GM12878 (cell line): ENCODE data around the gene ITGB8. TPM values are rescaled to one million over a fixed set of nuclear protein-coding genes. Genes with fewer than 3 reads are reported as not detected.

Experiments used
- CREB1 ChIP-seq: IDR thresholded peaks from 2 replicates; pipeline ENCODE4 v1.6.1; 2012; ENCODE audit warnings: low read depth, mild to moderate bottlenecking, inconsistent platforms
- MTA2 ChIP-seq: fragments of 450-650 bp; IDR thresholded peaks from 2 replicates; pipeline ENCODE4 v1.6.1; 2016; ENCODE audit warnings: low read depth, mild to moderate bottlenecking, moderate library complexity
- NBN ChIP-seq: fragments of 450-650 bp; IDR thresholded peaks from 2 replicates; pipeline ENCODE4 v1.6.1; 2016
- NR2F1 ChIP-seq: fragments of 450-650 bp; conservative IDR thresholded peaks from 2 replicates; pipeline ENCODE4 v1.6.1; 2017; ENCODE audit warnings: mild to moderate bottlenecking
- POU2F2 ChIP-seq: IDR thresholded peaks from 3 replicates; pipeline ENCODE4 v1.6.1; 2011; ENCODE audit warnings: low read depth, mild to moderate bottlenecking, low read length, borderline replicate concordance
- RBBP5 ChIP-seq: fragments of 200-600 bp; sonication (generic); conservative IDR thresholded peaks from 2 replicates; pipeline ENCODE4 v1.6.1; 2016
- RFX5 ChIP-seq: IDR thresholded peaks from 2 replicates; pipeline ENCODE4 v1.6.1; 2011; ENCODE audit warnings: low read depth, low read length, improper control_type of control experiment
- RUNX3 ChIP-seq: IDR thresholded peaks from 2 replicates; pipeline ENCODE4 v1.6.1; 2012; ENCODE audit warnings: low read length, inconsistent platforms
- SMAD5 ChIP-seq: IDR thresholded peaks from 2 replicates; pipeline ENCODE4 v1.6.1; 2016; ENCODE audit warnings: antibody characterized with exemption, low read depth
- TAF1 ChIP-seq: IDR thresholded peaks from 2 replicates; pipeline ENCODE4 v1.6.1; 2011; ENCODE audit warnings: mild to moderate bottlenecking, low read depth, low read length, borderline replicate concordance
- TARDBP ChIP-seq: IDR thresholded peaks from 2 replicates; pipeline ENCODE4 v1.6.1; 2016; ENCODE audit warnings: borderline replicate concordance
- ZNF274 ChIP-seq: IDR thresholded peaks from one replicate; pipeline ENCODE4 v1.8.0; 2011; ENCODE audit not compliant: insufficient read length, insufficient read depth
- polyA plus RNA-seq, 11 experiments: library from polyadenylated mRNA; depleted of rRNA in 4 of 11; unstranded in 6 of 11; stranded (reverse) in 5 of 11; fragments of >200 nt; fragmentation: Nextera tagmentation in 4 of 11; fragmentation: Illumina TruSeq in 1 of 11; extraction: Ambion mirVana in 4 of 11; extraction: Trizol in 1 of 11; gene quantifications; 1 replicate in 1 of 11; 2 replicates in 10 of 11; pipeline versions ENCODE4 v1.2.1 to v1.2.3, GENCODE V29; 2011 to 2016; ENCODE audit warnings: inconsistent platforms in 2 of 11, missing spikeins in 2 of 11, low read depth in 1 of 11
- total RNA-seq, 4 experiments: library from RNA; depleted of rRNA in 3 of 4; stranded (reverse); fragments of >200 nt in 3 of 4; fragmentation: Illumina TruSeq in 1 of 4; extraction: Trizol in 1 of 4; gene quantifications; 2 replicates each; pipeline versions ENCODE4 v1.2.1 to v1.2.3, GENCODE V29; 2013 to 2021
- TF ChIP-seq, protein P1 (sequence below): fragments of 450-650 bp; IDR thresholded peaks from 2 replicates; pipeline ENCODE4 v1.6.1; 2016; ENCODE audit warnings: mild to moderate bottlenecking, moderate library complexity, borderline replicate concordance
- TF ChIP-seq, protein P2 (sequence below): IDR thresholded peaks from 2 replicates; pipeline ENCODE4 v1.6.1; 2011; ENCODE audit warnings: borderline replicate concordance, low read depth, mild to moderate bottlenecking, moderate library complexity, mixed read lengths, low read length; ENCODE audit not compliant: insufficient read depth; ENCODE audit errors: extremely low read length
- TF ChIP-seq, protein P3 (sequence below): fragments of 450-650 bp; conservative IDR thresholded peaks from 2 replicates; pipeline ENCODE4 v1.6.1; 2017; ENCODE audit warnings: mild to moderate bottlenecking, moderate library complexity
- TF ChIP-seq, protein P4 (sequence below): IDR thresholded peaks from 2 replicates; pipeline ENCODE4 v1.6.1; 2012; ENCODE audit warnings: low read depth, low read length, improper control_type of control experiment
- TF ChIP-seq, protein P5 (sequence below): fragments of 450-650 bp; formaldehyde crosslinking; IDR thresholded peaks from 2 replicates; pipeline ENCODE4 v1.4.0; 2020; ENCODE audit warnings: mild to moderate bottlenecking, moderate library complexity

Gene ITGB8
- total and polyA plus RNA-seq, 10 of the 15 experiments (the other 5 are each of a cell fraction or from before 2014, with no cell fraction given): 0.37 to 26.2 (median 1.5) TPM

DNA sequence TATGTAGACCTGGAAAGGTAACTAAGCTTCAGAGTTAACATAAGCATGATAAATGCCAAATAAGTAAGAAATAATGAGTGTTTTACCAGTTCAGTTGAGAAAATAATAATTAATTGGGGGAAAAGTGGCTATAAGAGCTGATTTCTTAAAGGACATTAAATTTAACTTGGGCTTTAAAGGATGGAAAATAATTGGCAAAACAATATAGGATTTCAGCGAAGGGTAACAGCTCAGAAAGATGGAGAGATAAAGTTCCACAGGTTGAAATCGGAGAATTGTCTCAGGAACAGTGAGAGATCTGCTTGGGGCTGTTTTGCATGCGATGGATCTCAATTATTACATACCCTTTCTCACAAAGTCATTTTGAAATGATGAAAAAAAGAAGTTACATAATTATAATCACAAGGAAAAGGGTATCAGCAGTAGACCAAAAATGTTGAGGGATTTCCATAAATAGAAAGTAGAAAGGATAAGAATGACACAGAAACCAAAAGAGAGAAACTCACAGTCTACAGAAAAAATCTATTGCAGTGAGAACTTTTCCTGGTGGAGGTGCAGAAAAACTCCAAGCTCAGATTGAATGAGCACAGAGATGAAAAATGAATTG lies 40.1 kb upstream of the ITGB8 start (continued):
- TF ChIP-seq, protein P1, sequence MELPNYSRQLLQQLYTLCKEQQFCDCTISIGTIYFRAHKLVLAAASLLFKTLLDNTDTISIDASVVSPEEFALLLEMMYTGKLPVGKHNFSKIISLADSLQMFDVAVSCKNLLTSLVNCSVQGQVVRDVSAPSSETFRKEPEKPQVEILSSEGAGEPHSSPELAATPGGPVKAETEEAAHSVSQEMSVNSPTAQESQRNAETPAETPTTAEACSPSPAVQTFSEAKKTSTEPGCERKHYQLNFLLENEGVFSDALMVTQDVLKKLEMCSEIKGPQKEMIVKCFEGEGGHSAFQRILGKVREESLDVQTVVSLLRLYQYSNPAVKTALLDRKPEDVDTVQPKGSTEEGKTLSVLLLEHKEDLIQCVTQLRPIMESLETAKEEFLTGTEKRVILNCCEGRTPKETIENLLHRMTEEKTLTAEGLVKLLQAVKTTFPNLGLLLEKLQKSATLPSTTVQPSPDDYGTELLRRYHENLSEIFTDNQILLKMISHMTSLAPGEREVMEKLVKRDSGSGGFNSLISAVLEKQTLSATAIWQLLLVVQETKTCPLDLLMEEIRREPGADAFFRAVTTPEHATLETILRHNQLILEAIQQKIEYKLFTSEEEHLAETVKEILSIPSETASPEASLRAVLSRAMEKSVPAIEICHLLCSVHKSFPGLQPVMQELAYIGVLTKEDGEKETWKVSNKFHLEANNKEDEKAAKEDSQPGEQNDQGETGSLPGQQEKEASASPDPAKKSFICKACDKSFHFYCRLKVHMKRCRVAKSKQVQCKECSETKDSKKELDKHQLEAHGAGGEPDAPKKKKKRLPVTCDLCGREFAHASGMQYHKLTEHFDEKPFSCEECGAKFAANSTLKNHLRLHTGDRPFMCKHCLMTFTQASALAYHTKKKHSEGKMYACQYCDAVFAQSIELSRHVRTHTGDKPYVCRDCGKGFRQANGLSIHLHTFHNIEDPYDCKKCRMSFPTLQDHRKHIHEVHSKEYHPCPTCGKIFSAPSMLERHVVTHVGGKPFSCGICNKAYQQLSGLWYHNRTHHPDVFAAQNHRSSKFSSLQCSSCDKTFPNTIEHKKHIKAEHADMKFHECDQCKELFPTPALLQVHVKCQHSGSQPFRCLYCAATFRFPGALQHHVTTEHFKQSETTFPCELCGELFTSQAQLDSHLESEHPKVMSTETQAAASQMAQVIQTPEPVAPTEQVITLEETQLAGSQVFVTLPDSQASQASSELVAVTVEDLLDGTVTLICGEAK: no peak
- TF ChIP-seq TARDBP: no peak
- TF ChIP-seq NR2F1: no peak
- TF ChIP-seq RBBP5: no peak
- peak; percentile 63 for TF ChIP-seq MTA2
- TF ChIP-seq, protein P2, sequence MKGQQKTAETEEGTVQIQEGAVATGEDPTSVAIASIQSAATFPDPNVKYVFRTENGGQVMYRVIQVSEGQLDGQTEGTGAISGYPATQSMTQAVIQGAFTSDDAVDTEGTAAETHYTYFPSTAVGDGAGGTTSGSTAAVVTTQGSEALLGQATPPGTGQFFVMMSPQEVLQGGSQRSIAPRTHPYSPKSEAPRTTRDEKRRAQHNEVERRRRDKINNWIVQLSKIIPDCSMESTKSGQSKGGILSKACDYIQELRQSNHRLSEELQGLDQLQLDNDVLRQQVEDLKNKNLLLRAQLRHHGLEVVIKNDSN: no peak
- TF ChIP-seq POU2F2: no peak
- no peak for TF ChIP-seq ZNF274
- TF ChIP-seq TAF1: no peak
- TF ChIP-seq, protein P3, sequence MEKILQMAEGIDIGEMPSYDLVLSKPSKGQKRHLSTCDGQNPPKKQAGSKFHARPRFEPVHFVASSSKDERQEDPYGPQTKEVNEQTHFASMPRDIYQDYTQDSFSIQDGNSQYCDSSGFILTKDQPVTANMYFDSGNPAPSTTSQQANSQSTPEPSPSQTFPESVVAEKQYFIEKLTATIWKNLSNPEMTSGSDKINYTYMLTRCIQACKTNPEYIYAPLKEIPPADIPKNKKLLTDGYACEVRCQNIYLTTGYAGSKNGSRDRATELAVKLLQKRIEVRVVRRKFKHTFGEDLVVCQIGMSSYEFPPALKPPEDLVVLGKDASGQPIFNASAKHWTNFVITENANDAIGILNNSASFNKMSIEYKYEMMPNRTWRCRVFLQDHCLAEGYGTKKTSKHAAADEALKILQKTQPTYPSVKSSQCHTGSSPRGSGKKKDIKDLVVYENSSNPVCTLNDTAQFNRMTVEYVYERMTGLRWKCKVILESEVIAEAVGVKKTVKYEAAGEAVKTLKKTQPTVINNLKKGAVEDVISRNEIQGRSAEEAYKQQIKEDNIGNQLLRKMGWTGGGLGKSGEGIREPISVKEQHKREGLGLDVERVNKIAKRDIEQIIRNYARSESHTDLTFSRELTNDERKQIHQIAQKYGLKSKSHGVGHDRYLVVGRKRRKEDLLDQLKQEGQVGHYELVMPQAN: no peak
- no peak for TF ChIP-seq SMAD5
- TF ChIP-seq, protein P4, sequence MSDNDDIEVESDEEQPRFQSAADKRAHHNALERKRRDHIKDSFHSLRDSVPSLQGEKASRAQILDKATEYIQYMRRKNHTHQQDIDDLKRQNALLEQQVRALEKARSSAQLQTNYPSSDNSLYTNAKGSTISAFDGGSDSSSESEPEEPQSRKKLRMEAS: no peak
- no peak; the same call in 1 of the 2 replicates for TF ChIP-seq NBN
- TF ChIP-seq RFX5: no peak
- TF ChIP-seq, protein P5, sequence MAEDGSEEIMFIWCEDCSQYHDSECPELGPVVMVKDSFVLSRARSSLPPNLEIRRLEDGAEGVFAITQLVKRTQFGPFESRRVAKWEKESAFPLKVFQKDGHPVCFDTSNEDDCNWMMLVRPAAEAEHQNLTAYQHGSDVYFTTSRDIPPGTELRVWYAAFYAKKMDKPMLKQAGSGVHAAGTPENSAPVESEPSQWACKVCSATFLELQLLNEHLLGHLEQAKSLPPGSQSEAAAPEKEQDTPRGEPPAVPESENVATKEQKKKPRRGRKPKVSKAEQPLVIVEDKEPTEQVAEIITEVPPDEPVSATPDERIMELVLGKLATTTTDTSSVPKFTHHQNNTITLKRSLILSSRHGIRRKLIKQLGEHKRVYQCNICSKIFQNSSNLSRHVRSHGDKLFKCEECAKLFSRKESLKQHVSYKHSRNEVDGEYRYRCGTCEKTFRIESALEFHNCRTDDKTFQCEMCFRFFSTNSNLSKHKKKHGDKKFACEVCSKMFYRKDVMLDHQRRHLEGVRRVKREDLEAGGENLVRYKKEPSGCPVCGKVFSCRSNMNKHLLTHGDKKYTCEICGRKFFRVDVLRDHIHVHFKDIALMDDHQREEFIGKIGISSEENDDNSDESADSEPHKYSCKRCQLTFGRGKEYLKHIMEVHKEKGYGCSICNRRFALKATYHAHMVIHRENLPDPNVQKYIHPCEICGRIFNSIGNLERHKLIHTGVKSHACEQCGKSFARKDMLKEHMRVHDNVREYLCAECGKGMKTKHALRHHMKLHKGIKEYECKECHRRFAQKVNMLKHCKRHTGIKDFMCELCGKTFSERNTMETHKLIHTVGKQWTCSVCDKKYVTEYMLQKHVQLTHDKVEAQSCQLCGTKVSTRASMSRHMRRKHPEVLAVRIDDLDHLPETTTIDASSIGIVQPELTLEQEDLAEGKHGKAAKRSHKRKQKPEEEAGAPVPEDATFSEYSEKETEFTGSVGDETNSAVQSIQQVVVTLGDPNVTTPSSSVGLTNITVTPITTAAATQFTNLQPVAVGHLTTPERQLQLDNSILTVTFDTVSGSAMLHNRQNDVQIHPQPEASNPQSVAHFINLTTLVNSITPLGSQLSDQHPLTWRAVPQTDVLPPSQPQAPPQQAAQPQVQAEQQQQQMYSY (CRISPR knock-in tag): no peak
- no peak for TF ChIP-seq CREB1
- peak; percentile 56; the same call in 1 of the 2 replicates for TF ChIP-seq RUNX3
